HepG2 (cell line): ENCODE results near the gene GMNN.

Experiments
- EP300 ChIP-seq, 3 experiments: sonication (generic) in 1 of 3; formaldehyde crosslinking in 1 of 3; IDR thresholded peaks; 2 replicates each; pipeline versions ENCODE4 v1.5.1 to v1.6.1; 2011 to 2020; ENCODE audit warnings: low read depth in 2 of 3, low read length in 2 of 3, borderline replicate concordance in 1 of 3, improper control_type of control experiment in 1 of 3, mild to moderate bottlenecking in 1 of 3, missing genetic modification reagents in 1 of 3, moderate library complexity in 1 of 3
- ZNF703 ChIP-seq: sonication (generic); formaldehyde crosslinking; IDR thresholded peaks from 2 replicates; pipeline ENCODE4 v1.5.1; 2020; ENCODE audit warnings: missing genetic modification reagents, mild to moderate bottlenecking, moderate library complexity, borderline replicate concordance
- TF ChIP-seq, protein P1 (sequence below): sonication (generic); formaldehyde crosslinking; IDR thresholded peaks from 2 replicates; pipeline ENCODE4 v1.5.0; 2020; ENCODE audit warnings: mild to moderate bottlenecking, missing genetic modification reagents, moderate library complexity
- TF ChIP-seq, protein P2 (sequence below): sonication (generic); formaldehyde crosslinking; IDR thresholded peaks from 2 replicates; pipeline ENCODE4 v1.4.0; 2020; ENCODE audit warnings: mild to moderate bottlenecking, missing genetic modification reagents
- TF ChIP-seq, protein P3 (sequence below): sonication (generic); formaldehyde crosslinking; conservative IDR thresholded peaks from 2 replicates; pipeline ENCODE4 v1.4.0; 2020; ENCODE audit warnings: mild to moderate bottlenecking, missing genetic modification reagents, moderate library complexity
- TF ChIP-seq, protein P4 (sequence below): IDR thresholded peaks from 2 replicates; pipeline ENCODE4 v1.6.1; 2016; ENCODE audit warnings: low read depth, missing genetic modification reagents, missing compliant biosample characterization

DNA sequence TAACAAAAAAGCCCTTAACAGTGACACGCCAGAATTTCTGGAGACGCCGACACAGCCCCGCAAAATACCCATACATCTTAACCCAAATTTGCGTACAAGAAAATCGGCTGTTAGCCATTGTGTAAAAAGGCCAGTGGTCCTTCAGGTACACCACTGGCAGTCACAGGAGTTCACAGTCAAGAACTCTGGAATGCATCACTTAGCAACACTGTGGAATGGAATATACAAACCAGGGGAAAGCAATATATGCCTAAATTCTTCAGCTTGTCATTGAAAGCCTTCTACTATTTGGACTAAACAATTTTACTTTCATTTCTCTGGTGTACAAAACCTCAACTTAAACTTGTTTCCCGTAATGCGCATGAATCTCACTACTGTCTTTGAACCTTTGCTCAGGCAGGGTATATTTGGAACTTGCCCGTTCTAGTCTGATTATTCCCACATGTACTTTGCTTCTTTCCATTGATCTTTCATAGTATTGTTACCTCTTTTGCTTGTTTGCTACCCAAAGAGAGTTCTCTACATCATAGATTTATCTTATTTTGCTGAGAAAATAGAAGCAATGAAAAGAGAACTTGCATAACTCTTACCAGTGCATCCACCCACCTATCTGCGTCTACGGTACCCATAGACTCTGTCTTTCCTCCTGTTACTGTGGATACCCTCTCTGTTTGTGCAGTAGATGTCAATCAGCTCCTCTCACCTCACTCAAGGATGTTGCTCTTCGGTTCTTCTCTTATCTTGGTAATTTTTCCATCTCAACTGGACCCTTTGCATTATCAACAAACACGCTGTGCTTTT lies 24.2 kb downstream of the GMNN start, which contains the start of gene ARMH2:
- TF ChIP-seq, protein P1, sequence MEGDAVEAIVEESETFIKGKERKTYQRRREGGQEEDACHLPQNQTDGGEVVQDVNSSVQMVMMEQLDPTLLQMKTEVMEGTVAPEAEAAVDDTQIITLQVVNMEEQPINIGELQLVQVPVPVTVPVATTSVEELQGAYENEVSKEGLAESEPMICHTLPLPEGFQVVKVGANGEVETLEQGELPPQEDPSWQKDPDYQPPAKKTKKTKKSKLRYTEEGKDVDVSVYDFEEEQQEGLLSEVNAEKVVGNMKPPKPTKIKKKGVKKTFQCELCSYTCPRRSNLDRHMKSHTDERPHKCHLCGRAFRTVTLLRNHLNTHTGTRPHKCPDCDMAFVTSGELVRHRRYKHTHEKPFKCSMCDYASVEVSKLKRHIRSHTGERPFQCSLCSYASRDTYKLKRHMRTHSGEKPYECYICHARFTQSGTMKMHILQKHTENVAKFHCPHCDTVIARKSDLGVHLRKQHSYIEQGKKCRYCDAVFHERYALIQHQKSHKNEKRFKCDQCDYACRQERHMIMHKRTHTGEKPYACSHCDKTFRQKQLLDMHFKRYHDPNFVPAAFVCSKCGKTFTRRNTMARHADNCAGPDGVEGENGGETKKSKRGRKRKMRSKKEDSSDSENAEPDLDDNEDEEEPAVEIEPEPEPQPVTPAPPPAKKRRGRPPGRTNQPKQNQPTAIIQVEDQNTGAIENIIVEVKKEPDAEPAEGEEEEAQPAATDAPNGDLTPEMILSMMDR (CRISPR knock-in tag): no peak
- TF ChIP-seq EP300 (IDR thresholded peaks at IDR 0.05; ENCODE audit: low read depth in 2 of 2, low read length in 2 of 2): no peak
- TF ChIP-seq EP300 (CRISPR knock-in tag; IDR thresholded peaks at IDR 0.05; ENCODE audit: borderline replicate concordance): no peak
- TF ChIP-seq ZNF703 (CRISPR knock-in tag): no peak
- TF ChIP-seq, protein P2, sequence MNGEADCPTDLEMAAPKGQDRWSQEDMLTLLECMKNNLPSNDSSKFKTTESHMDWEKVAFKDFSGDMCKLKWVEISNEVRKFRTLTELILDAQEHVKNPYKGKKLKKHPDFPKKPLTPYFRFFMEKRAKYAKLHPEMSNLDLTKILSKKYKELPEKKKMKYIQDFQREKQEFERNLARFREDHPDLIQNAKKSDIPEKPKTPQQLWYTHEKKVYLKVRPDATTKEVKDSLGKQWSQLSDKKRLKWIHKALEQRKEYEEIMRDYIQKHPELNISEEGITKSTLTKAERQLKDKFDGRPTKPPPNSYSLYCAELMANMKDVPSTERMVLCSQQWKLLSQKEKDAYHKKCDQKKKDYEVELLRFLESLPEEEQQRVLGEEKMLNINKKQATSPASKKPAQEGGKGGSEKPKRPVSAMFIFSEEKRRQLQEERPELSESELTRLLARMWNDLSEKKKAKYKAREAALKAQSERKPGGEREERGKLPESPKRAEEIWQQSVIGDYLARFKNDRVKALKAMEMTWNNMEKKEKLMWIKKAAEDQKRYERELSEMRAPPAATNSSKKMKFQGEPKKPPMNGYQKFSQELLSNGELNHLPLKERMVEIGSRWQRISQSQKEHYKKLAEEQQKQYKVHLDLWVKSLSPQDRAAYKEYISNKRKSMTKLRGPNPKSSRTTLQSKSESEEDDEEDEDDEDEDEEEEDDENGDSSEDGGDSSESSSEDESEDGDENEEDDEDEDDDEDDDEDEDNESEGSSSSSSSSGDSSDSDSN (CRISPR knock-in tag): no peak
- TF ChIP-seq, protein P3, sequence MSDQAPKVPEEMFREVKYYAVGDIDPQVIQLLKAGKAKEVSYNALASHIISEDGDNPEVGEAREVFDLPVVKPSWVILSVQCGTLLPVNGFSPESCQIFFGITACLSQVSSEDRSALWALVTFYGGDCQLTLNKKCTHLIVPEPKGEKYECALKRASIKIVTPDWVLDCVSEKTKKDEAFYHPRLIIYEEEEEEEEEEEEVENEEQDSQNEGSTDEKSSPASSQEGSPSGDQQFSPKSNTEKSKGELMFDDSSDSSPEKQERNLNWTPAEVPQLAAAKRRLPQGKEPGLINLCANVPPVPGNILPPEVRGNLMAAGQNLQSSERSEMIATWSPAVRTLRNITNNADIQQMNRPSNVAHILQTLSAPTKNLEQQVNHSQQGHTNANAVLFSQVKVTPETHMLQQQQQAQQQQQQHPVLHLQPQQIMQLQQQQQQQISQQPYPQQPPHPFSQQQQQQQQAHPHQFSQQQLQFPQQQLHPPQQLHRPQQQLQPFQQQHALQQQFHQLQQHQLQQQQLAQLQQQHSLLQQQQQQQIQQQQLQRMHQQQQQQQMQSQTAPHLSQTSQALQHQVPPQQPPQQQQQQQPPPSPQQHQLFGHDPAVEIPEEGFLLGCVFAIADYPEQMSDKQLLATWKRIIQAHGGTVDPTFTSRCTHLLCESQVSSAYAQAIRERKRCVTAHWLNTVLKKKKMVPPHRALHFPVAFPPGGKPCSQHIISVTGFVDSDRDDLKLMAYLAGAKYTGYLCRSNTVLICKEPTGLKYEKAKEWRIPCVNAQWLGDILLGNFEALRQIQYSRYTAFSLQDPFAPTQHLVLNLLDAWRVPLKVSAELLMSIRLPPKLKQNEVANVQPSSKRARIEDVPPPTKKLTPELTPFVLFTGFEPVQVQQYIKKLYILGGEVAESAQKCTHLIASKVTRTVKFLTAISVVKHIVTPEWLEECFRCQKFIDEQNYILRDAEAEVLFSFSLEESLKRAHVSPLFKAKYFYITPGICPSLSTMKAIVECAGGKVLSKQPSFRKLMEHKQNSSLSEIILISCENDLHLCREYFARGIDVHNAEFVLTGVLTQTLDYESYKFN: no peak; the same call in 1 of the 2 replicates
- TF ChIP-seq, protein P4, sequence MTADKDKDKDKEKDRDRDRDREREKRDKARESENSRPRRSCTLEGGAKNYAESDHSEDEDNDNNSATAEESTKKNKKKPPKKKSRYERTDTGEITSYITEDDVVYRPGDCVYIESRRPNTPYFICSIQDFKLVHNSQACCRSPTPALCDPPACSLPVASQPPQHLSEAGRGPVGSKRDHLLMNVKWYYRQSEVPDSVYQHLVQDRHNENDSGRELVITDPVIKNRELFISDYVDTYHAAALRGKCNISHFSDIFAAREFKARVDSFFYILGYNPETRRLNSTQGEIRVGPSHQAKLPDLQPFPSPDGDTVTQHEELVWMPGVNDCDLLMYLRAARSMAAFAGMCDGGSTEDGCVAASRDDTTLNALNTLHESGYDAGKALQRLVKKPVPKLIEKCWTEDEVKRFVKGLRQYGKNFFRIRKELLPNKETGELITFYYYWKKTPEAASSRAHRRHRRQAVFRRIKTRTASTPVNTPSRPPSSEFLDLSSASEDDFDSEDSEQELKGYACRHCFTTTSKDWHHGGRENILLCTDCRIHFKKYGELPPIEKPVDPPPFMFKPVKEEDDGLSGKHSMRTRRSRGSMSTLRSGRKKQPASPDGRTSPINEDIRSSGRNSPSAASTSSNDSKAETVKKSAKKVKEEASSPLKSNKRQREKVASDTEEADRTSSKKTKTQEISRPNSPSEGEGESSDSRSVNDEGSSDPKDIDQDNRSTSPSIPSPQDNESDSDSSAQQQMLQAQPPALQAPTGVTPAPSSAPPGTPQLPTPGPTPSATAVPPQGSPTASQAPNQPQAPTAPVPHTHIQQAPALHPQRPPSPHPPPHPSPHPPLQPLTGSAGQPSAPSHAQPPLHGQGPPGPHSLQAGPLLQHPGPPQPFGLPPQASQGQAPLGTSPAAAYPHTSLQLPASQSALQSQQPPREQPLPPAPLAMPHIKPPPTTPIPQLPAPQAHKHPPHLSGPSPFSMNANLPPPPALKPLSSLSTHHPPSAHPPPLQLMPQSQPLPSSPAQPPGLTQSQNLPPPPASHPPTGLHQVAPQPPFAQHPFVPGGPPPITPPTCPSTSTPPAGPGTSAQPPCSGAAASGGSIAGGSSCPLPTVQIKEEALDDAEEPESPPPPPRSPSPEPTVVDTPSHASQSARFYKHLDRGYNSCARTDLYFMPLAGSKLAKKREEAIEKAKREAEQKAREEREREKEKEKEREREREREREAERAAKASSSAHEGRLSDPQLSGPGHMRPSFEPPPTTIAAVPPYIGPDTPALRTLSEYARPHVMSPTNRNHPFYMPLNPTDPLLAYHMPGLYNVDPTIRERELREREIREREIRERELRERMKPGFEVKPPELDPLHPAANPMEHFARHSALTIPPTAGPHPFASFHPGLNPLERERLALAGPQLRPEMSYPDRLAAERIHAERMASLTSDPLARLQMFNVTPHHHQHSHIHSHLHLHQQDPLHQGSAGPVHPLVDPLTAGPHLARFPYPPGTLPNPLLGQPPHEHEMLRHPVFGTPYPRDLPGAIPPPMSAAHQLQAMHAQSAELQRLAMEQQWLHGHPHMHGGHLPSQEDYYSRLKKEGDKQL (CRISPR knock-in tag): no peak
